ENCODE results near the gene ACTA1. TPM values are rescaled to one million over a fixed set of nuclear protein-coding genes. Genes with fewer than 3 reads are reported as not detected.

Gene ACTA1
- total RNA-seq, 1 donor from 2014 or later, result not detected

DNA sequence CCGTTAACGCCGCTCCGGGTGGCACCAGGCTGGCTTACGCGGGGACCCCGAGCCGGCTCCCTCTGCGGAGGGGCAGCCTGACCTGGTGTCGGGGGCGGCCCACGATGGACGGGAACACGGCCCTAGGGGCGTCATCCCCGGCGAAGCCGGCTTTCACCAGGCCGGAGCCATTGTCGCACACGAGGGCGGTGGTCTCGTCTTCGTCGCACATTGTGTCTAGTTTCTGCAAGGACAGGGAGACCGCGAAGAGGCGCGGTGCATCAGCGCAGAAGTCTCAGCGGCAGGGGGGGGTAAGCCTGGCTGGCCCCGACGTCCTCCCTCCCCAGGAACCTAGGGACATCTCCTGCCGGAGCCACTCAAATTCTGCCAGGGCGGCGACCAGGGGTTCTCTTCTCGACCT is 989 bp downstream of the ACTA1 start:
- TF ChIP-seq, protein P1, sequence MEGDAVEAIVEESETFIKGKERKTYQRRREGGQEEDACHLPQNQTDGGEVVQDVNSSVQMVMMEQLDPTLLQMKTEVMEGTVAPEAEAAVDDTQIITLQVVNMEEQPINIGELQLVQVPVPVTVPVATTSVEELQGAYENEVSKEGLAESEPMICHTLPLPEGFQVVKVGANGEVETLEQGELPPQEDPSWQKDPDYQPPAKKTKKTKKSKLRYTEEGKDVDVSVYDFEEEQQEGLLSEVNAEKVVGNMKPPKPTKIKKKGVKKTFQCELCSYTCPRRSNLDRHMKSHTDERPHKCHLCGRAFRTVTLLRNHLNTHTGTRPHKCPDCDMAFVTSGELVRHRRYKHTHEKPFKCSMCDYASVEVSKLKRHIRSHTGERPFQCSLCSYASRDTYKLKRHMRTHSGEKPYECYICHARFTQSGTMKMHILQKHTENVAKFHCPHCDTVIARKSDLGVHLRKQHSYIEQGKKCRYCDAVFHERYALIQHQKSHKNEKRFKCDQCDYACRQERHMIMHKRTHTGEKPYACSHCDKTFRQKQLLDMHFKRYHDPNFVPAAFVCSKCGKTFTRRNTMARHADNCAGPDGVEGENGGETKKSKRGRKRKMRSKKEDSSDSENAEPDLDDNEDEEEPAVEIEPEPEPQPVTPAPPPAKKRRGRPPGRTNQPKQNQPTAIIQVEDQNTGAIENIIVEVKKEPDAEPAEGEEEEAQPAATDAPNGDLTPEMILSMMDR (conservative IDR thresholded peaks at IDR 0.05; ENCODE audit: low read depth, low read length), result no peak
- no peak overlapping the region for H3K4me3 ChIP-seq (ENCODE audit: low read depth, low read length)
- DNase-seq (ENCODE audit: low read depth), result no peak

DNA sequence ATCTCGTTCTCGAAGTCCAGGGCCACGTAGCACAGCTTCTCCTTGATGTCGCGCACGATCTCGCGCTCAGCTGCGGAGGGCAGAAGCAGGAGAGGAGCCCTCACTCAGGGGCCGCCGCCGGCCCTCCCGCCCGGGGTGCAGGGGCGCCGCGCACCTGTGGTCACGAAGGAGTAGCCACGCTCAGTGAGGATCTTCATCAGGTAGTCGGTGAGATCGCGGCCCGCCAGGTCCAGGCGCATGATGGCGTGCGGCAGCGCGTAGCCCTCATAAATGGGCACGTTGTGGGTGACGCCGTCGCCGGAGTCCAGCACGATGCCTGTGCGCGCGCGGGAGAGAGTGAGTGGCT is 1.8 kb downstream of the ACTA1 start:
- TF ChIP-seq, protein P1 (conservative IDR thresholded peaks at IDR 0.05; ENCODE audit: low read depth, low read length), result no peak
- H3K4me3 ChIP-seq (ENCODE audit: low read depth, low read length), result no peak overlapping the region
- DNase-seq (ENCODE audit: low read depth), result no peak

DNA sequence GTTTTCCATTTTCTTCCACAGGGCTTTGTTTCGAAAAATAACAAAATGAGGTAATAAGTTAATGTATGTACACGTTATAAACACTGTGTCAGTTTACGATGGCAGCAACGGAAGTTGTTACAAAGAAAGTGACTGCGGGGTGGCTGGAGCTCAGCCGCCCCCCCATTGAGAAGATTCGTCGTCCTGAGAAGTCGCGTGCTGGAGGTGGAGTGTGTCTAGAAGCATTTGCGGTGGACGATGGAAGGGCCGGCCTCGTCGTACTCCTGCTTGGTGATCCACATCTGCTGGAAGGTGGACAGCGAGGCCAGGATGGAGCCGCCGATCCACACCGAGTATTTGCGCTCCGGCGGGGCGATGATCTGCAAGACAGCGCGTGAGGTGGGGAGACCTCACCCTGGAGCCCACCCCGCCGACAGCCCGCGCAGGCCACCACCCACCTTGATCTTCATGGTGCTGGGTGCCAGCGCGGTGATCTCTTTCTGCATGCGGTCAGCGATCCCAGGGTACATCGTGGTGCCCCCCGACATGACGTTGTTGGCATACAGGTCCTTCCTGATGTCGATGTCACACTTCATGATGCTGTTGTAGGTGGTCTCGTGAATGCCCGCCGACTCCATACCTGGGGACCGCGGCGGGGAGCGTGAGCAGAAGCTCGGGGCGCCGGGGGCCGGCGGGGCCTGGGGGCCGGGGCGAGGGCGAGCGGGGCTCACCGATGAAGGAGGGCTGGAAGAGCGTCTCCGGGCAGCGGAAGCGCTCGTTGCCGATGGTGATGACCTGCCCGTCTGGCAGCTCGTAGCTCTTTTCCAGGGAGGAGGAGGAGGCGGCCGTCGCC is 2.4 kb downstream of the ACTA1 start:
- H3K4me3 ChIP-seq (ENCODE audit: low read depth, low read length), result no peak overlapping the region

DNA sequence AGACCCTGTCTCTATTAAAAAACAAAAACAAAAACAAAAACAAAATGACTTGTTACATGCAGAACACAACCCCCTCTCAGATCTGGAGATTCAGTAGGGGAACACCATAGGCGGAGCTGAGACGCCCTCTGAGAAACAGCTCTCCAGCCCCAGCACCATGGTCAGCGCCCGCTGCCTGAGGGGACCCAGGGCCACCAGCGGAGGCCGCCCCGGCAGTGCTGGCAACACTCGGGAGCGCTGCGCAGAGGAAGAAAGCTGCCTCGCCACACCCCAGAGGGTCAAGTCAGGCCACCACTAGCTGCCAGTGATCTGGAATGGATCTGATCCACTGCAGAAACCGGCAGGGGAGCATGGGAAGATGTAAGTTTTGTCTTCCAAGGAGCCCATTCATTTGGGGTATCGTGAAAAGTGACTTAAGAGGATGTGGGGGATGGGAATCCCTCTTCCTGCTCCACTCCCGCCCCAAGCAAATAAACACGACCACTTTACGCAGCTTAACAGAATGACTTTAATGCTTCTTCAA is 3.1 kb downstream of the ACTA1 start:
- TF ChIP-seq, protein P1 (conservative IDR thresholded peaks at IDR 0.05; ENCODE audit: low read depth, low read length), result no peak
- H3K4me3 ChIP-seq (ENCODE audit: low read depth, low read length), result no peak overlapping the region
- DNase-seq (ENCODE audit: low read depth), result no peak

More for the DNA sequence above, 2.4 kb downstream of the ACTA1 start:
- TF ChIP-seq, protein P1 (conservative IDR thresholded peaks at IDR 0.05; ENCODE audit: low read depth, low read length), result no peak
- no peak for DNase-seq (ENCODE audit: low read depth)

DNA sequence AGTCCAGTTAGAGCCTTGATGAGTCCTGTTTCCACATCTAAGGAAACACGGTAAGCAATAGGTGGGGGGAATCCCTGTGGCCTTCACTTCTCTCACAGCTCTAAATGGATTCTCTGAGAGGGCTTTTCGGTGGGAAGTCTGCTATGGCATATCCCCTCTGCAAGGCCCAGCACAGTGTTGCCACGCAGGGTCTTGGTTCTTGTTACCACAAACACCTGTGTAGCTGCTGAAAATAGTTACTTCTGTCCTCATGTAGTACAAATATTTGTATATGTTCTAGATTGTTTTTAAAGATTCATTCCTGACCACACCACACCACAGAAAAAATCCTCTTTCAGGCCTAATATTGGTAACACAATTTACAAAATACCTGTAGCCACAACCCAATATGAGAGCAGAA is 5.6 kb downstream of the ACTA1 start:
- no peak for DNase-seq (ENCODE audit: low read depth)
- TF ChIP-seq, protein P1 (conservative IDR thresholded peaks at IDR 0.05; ENCODE audit: low read depth, low read length), result no peak
- H3K4me3 ChIP-seq (ENCODE audit: low read depth, low read length), result no peak overlapping the region

DNA sequence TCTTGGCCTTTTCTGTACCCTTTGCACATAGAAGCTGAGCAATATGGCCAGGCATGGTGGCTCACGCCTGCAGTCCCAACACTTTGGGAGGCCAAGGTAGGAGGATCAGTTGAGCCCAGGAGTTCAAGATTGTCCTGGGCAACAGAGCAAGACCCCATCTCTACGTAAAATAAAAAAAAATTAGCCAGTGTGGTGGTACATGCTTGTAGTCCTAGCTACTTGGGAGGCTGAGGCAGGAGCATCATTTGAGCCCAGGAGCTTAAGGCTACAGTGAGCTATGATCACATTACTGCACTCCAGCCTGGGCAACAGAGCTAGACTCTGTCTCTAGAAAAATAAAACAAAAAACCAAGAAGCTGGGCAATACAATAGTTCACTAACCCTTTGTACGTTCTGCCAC is 6.3 kb downstream of the ACTA1 start:
- H3K4me3 ChIP-seq (ENCODE audit: low read depth, low read length), result no peak overlapping the region
- DNase-seq (ENCODE audit: low read depth), result no peak
- TF ChIP-seq, protein P1 (conservative IDR thresholded peaks at IDR 0.05; ENCODE audit: low read depth, low read length), result no peak
